ENCODE results near the gene VSIG10. TPM values are rescaled to one million over a fixed set of nuclear protein-coding genes. Genes with fewer than 3 reads are reported as not detected.

VSIG10 gene
- total RNA-seq, 1 donor from 2014 or later = 12.0 TPM

DNA sequence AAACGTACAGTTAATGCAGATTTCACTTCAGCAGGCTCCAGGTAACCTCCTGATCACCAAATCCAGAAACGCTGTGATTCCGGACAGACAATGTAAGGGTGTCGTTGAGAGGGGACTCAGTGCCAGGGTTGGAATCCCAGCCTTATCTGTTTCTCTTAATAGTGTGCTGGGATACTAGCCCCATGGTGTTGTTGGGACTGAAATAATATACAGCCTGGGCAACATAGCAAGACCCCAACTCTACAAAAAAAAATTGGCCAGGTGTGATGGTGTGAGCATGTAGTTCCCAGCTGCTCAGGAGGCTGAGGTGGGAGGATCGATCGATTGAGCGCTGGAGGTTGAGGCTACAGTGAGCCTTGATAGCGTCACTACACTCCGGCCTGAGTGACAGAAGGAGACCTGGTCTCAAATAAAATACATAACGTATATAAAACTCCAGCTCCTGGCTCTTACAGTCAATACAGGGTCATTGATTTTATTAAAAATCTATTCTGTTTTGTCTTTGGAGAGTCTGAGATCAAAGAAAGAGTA, 33.4 kb upstream of the VSIG10 start:
- DNase-seq (ENCODE audit: low read depth) = no peak
- Mint-ChIP-seq H3K27ac (ENCODE audit: unreplicated experiment) (peak overlapping the region; percentile 86), H3K9me3 (ENCODE audit: unreplicated experiment) (no peaks in the 10 kb centered on the region), H3K4me3 (ENCODE audit: unreplicated experiment) (peak overlapping the region; percentile 94), H3K36me3 (ENCODE audit: low read depth, unreplicated experiment) (peaks cover 11% of the 10 kb centered on the region), H3K4me1 (ENCODE audit: low read depth, unreplicated experiment) (peaks cover 8% of the 10 kb centered on the region), H3K27me3 (ENCODE audit: low read depth, unreplicated experiment) (no peaks in the 10 kb centered on the region)
- H2AFZ ChIP-seq (ENCODE audit: low read depth, low read length) = peak overlapping the region; percentile 95
- no peak for FAIRE-seq
- no peaks in the 10 kb centered on the region for H3K9me3 ChIP-seq (ENCODE audit: insufficient read depth, low read depth, low read length)
- H3K4me1 ChIP-seq (ENCODE audit: insufficient read depth, low read length) = peaks cover 8% of the 10 kb centered on the region
- H3K4me3 ChIP-seq (ENCODE audit: insufficient read depth, low read depth, low read length) = peak overlapping the region; percentile 79
- no peak for TF ChIP-seq EZH2 (IDR thresholded peaks at IDR 0.05; ENCODE audit: insufficient read depth, low read length)
- TF ChIP-seq, protein P1, sequence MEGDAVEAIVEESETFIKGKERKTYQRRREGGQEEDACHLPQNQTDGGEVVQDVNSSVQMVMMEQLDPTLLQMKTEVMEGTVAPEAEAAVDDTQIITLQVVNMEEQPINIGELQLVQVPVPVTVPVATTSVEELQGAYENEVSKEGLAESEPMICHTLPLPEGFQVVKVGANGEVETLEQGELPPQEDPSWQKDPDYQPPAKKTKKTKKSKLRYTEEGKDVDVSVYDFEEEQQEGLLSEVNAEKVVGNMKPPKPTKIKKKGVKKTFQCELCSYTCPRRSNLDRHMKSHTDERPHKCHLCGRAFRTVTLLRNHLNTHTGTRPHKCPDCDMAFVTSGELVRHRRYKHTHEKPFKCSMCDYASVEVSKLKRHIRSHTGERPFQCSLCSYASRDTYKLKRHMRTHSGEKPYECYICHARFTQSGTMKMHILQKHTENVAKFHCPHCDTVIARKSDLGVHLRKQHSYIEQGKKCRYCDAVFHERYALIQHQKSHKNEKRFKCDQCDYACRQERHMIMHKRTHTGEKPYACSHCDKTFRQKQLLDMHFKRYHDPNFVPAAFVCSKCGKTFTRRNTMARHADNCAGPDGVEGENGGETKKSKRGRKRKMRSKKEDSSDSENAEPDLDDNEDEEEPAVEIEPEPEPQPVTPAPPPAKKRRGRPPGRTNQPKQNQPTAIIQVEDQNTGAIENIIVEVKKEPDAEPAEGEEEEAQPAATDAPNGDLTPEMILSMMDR (IDR thresholded peaks at IDR 0.05; ENCODE audit: insufficient read depth, low read depth, low read length) = no peak
- H3K79me2 ChIP-seq (ENCODE audit: insufficient read depth, low read length) = peaks cover 35% of the 10 kb centered on the region
- peaks cover 15% of the 10 kb centered on the region for H4K20me1 ChIP-seq (ENCODE audit: insufficient read depth, low read length)
- H3K27ac ChIP-seq (ENCODE audit: low read depth, low read length) = peak overlapping the region; percentile 66
- peaks cover 16% of the 10 kb centered on the region for H3K36me3 ChIP-seq (ENCODE audit: insufficient read depth, low read length)
- H3K9ac ChIP-seq (ENCODE audit: low read length) = peak overlapping the region; percentile 97
- H3K4me2 ChIP-seq (ENCODE audit: low read length) = peak overlapping the region; percentile 94
- H3K27me3 ChIP-seq (ENCODE audit: insufficient read depth, low read length) = no peaks in the 10 kb centered on the region

DNA sequence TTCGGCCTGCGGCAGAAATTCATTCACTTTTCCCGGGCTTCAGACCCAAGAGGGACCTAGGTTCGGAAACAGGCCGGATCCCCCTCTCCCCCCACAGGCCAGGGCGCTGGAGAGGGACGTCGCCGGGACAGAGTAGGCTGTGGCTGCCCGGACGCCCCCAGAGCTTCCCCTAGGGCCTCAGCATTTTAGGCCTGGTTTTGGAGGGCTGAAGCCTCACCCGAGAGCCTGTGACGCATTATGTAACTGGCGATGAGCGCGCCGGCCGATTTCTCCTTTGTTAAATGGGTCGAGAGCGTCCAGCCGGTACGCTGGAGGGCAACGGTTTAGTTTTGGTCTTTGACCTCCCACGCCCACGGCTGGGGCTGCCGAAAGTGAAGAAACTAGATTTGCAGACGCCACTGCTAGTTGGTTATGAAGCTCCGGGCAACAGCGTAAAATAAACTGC, 32.8 kb upstream of the VSIG10 start:
- peaks cover 8% of the 10 kb centered on the region for H3K4me1 Mint-ChIP-seq (ENCODE audit: low read depth, unreplicated experiment)
- H3K4me3 ChIP-seq (ENCODE audit: insufficient read depth, low read depth, low read length) = peak overlapping the region; percentile 79
- H4K20me1 ChIP-seq (ENCODE audit: insufficient read depth, low read length) = peaks cover 15% of the 10 kb centered on the region
- H3K4me2 ChIP-seq (ENCODE audit: low read length) = peak overlapping the region; percentile 94
- FAIRE-seq = no peak
- peaks cover 35% of the 10 kb centered on the region for H3K79me2 ChIP-seq (ENCODE audit: insufficient read depth, low read length)
- no peak for TF ChIP-seq EZH2 (IDR thresholded peaks at IDR 0.05; ENCODE audit: insufficient read depth, low read length)
- TF ChIP-seq, protein P1 (IDR thresholded peaks at IDR 0.05; ENCODE audit: insufficient read depth, low read depth, low read length) = no peak
- peak overlapping the region; percentile 95 for H2AFZ ChIP-seq (ENCODE audit: low read depth, low read length)
- H3K36me3 Mint-ChIP-seq (ENCODE audit: low read depth, unreplicated experiment) = peaks cover 8% of the 10 kb centered on the region
- H3K9me3 ChIP-seq (ENCODE audit: insufficient read depth, low read depth, low read length) = no peaks in the 10 kb centered on the region
- peak overlapping the region; percentile 86 for H3K27ac Mint-ChIP-seq (ENCODE audit: unreplicated experiment)
- H3K27me3 Mint-ChIP-seq (ENCODE audit: low read depth, unreplicated experiment) = no peaks in the 10 kb centered on the region
- H3K27me3 ChIP-seq (ENCODE audit: insufficient read depth, low read length) = no peaks in the 10 kb centered on the region
- H3K9me3 Mint-ChIP-seq (ENCODE audit: unreplicated experiment) = no peaks in the 10 kb centered on the region
- H3K4me1 ChIP-seq (ENCODE audit: insufficient read depth, low read length) = peaks cover 8% of the 10 kb centered on the region
- H3K27ac ChIP-seq (ENCODE audit: low read depth, low read length) = peak overlapping the region; percentile 66
- peak; percentile 45 for DNase-seq (ENCODE audit: low read depth)
- peak overlapping the region; percentile 94 for H3K4me3 Mint-ChIP-seq (ENCODE audit: unreplicated experiment)
- H3K36me3 ChIP-seq (ENCODE audit: insufficient read depth, low read length) = peaks cover 16% of the 10 kb centered on the region
- peak overlapping the region; percentile 97 for H3K9ac ChIP-seq (ENCODE audit: low read length)
